A673 (cell line): Measurements from ENCODE around the gene PID1. TPM values are rescaled to one million over a fixed set of nuclear protein-coding genes. Genes with fewer than 3 reads are reported as not detected.

Experiments
- BruUV-seq: library from RNA; stranded (reverse); fragments of 400-500 nt; replicated peaks from 2 replicates; lab custom pipeline; 2021; lab: Mats Ljungman, UMichigan
- CTCF ChIA-PET: fragments of 300-600 bp; sonication (Branson Sonifier 250); formaldehyde crosslinking; loops from one replicate; lab custom pipeline; 2022; ENCODE audit warnings: antibody characterized with exemption; lab: Charles Lee
- POLR2A ChIA-PET: fragments of 300-600 bp; sonication (Branson Sonifier 250); formaldehyde crosslinking; loops from one replicate; lab custom pipeline; 2022; ENCODE audit warnings: antibody characterized with exemption; ENCODE audit not compliant: low non-redundant PET; lab: Charles Lee
- DNase-seq: peaks from one replicate; pipeline ENCODE4 v3.0.0-alpha.2; 2015; ENCODE audit warnings: low spot score
- H3K27ac ChIP-seq: fragments of 200-600 bp; sonication (generic); 2 replicates; pipeline ENCODE4 v1.5.1; 2016; ENCODE audit warnings: mixed run types, low read depth, mild to moderate bottlenecking, mixed read lengths, antibody characterized with exemption, low read length; ENCODE audit not compliant: poor library complexity, severe bottlenecking
- H3K27me3 ChIP-seq: fragments of 200-600 bp; sonication (generic); replicated peaks from 2 replicates; pipeline ENCODE4 v1.6.1; 2017; ENCODE audit warnings: mixed run types, low read depth, mild to moderate bottlenecking, mixed read lengths, antibody characterized with exemption, low read length; ENCODE audit not compliant: insufficient read depth, poor library complexity
- H3K36me3 ChIP-seq: fragments of 200-600 bp; sonication (generic); 2 replicates; pipeline ENCODE4 v1.6.1; 2016; ENCODE audit warnings: mixed run types, mild to moderate bottlenecking, mixed read lengths, antibody characterized with exemption, low read length; ENCODE audit not compliant: insufficient read depth, poor library complexity, severe bottlenecking
- H3K4me1 ChIP-seq: fragments of 200-600 bp; sonication (generic); 2 replicates; pipeline ENCODE4 v1.6.1; 2017; ENCODE audit warnings: mixed run types, mild to moderate bottlenecking, mixed read lengths, antibody characterized with exemption, low read length; ENCODE audit not compliant: insufficient read depth, poor library complexity, severe bottlenecking
- H3K4me3 ChIP-seq: fragments of 200-600 bp; sonication (generic); 2 replicates; pipeline ENCODE4 v1.5.1; 2016; ENCODE audit warnings: low read depth, mixed run types, mild to moderate bottlenecking, mixed read lengths, low read length; ENCODE audit not compliant: poor library complexity, severe bottlenecking
- H3K9me3 ChIP-seq: fragments of 200-600 bp; sonication (generic); 2 replicates; pipeline ENCODE4 v1.6.1; 2016; ENCODE audit warnings: mixed run types, low read depth, mild to moderate bottlenecking, mixed read lengths, antibody characterized with exemption, low read length; ENCODE audit not compliant: poor library complexity, severe bottlenecking
- CTCF ChIP-seq: fragments of 300-800, 200-600 bp; sonication (generic); conservative IDR thresholded peaks from 2 replicates; pipeline ENCODE4 v1.5.1; 2017; ENCODE audit warnings: low read depth, mild to moderate bottlenecking, antibody characterized with exemption, low read length, moderate library complexity, mixed read lengths
- EZH2 ChIP-seq: fragments of 200-600 bp; sonication (generic); IDR thresholded peaks from 2 replicates; pipeline ENCODE4 v1.6.1; 2017; ENCODE audit warnings: borderline replicate concordance, low read depth, mild to moderate bottlenecking, mixed read lengths, antibody characterized with exemption, low read length; ENCODE audit not compliant: poor library complexity, severe bottlenecking
- intact Hi-C: fragments of 100-400 bp; cut with micrococcal nuclease; formaldehyde crosslinking; loops from one replicate; pipeline ENCODE4 v1.10.0; 2022; ENCODE audit not compliant: unreplicated experiment
- total RNA-seq: library from RNA; stranded (reverse); gene quantifications from 2 replicates; pipeline ENCODE4 v1.2.3, GENCODE V29; 2021

Gene PID1
- total RNA-seq, 1 experiment from 2014 or later, result 1.5 TPM

- Histone ChIP-seq H3K9me3 (no peaks in the 10 kb centered on the region), H3K36me3 (no peaks in the 10 kb centered on the region), H3K27ac (no peak overlapping the region), H3K4me1 (no peaks in the 10 kb centered on the region), H3K27me3 (no peaks in the 10 kb centered on the region), H3K4me3 (no peak overlapping the region)
- intact Hi-C loops, result no loop called here
- no TSS peak for BruUV-seq
- no peak for TF ChIP-seq CTCF
- TF ChIP-seq EZH2, result no peak
- no peak for DNase-seq
- CTCF ChIA-PET, result no interaction called here
- POLR2A ChIA-PET, result no interaction called here
Measured at GRCh38 chr2:229212241-229212640, 58.8 kb downstream of the PID1 start.

GRCh38 chr2:229210641-229211040, 60.4 kb downstream of the PID1 start:
- TF ChIP-seq EZH2, result no peak
- TF ChIP-seq CTCF, result no peak
- DNase-seq, result no peak
- Histone ChIP-seq H3K9me3 (no peaks in the 10 kb centered on the region), H3K4me3 (no peak overlapping the region), H3K27me3 (no peaks in the 10 kb centered on the region), H3K36me3 (no peaks in the 10 kb centered on the region), H3K27ac (no peak overlapping the region), H3K4me1 (no peaks in the 10 kb centered on the region)
- BruUV-seq, result no TSS peak
- intact Hi-C loops, result no loop called here
- POLR2A ChIA-PET, result no interaction called here
- CTCF ChIA-PET, result no interaction called here

- TF ChIP-seq CTCF (no peak), EZH2 (no peak)
- H3K4me1 ChIP-seq, result peaks cover 3% of the 10 kb centered on the region
- ChIA-PET POLR2A (no interaction called here), CTCF (no interaction called here)
- no peaks in the 10 kb centered on the region for H3K36me3 ChIP-seq
- H3K9me3 ChIP-seq, result no peaks in the 10 kb centered on the region
- DNase-seq, result no peak
- intact Hi-C loops, result no loop called here
- no peak overlapping the region for H3K4me3 ChIP-seq
- no TSS peak for BruUV-seq
- H3K27me3 ChIP-seq, result no peaks in the 10 kb centered on the region
- H3K27ac ChIP-seq, result no peak overlapping the region
Measured at GRCh38 chr2:229206548-229206947, 64.5 kb downstream of the PID1 start.
